Neural crest cell (in vitro differentiated cells): Measurements from ENCODE around the gene ANO1. TPM values are rescaled to one million over a fixed set of nuclear protein-coding genes. Genes with fewer than 3 reads are reported as not detected.

Experiments
- DNase-seq: peaks from one replicate; pipeline ENCODE4 v3.0.0; 2021; ENCODE audit warnings: low read depth, mixed read lengths, low spot score
- H3K27ac Mint-ChIP-seq: one replicate; pipeline ENCODE4 v1.8.0; 2021; ENCODE audit warnings: mild to moderate bottlenecking, mixed read lengths; ENCODE audit not compliant: unreplicated experiment
- H3K27me3 Mint-ChIP-seq: 2 replicates; pipeline ENCODE4 v1.8.0; 2021; ENCODE audit warnings: low read depth, mild to moderate bottlenecking, mixed read lengths
- H3K36me3 Mint-ChIP-seq: 2 replicates; pipeline ENCODE4 v1.8.0; 2021; ENCODE audit warnings: low read depth, mild to moderate bottlenecking, mixed read lengths
- H3K4me1 Mint-ChIP-seq: 2 replicates; pipeline ENCODE4 v1.8.0; 2021; ENCODE audit warnings: mixed read lengths
- H3K4me3 Mint-ChIP-seq: one replicate; pipeline ENCODE4 v1.8.0; 2021; ENCODE audit warnings: mild to moderate bottlenecking, mixed read lengths
- H3K9me3 Mint-ChIP-seq: 2 replicates; pipeline ENCODE4 v1.8.0; 2021; ENCODE audit warnings: mixed read lengths
- total RNA-seq: library from RNA; stranded (reverse); gene quantifications from 2 replicates; pipeline ENCODE4 v1.2.1, GENCODE V29; 2021
- TF ChIP-seq, protein P1 (sequence below): fragments of 200-600 bp; sonication (generic); conservative IDR thresholded peaks from 2 replicates; pipeline ENCODE4 v1.5.0; 2021; ENCODE audit warnings: antibody characterized with exemption, mild to moderate bottlenecking

The ANO1 gene
- total RNA-seq, 1 donor from 2014 or later: not detected

DNA sequence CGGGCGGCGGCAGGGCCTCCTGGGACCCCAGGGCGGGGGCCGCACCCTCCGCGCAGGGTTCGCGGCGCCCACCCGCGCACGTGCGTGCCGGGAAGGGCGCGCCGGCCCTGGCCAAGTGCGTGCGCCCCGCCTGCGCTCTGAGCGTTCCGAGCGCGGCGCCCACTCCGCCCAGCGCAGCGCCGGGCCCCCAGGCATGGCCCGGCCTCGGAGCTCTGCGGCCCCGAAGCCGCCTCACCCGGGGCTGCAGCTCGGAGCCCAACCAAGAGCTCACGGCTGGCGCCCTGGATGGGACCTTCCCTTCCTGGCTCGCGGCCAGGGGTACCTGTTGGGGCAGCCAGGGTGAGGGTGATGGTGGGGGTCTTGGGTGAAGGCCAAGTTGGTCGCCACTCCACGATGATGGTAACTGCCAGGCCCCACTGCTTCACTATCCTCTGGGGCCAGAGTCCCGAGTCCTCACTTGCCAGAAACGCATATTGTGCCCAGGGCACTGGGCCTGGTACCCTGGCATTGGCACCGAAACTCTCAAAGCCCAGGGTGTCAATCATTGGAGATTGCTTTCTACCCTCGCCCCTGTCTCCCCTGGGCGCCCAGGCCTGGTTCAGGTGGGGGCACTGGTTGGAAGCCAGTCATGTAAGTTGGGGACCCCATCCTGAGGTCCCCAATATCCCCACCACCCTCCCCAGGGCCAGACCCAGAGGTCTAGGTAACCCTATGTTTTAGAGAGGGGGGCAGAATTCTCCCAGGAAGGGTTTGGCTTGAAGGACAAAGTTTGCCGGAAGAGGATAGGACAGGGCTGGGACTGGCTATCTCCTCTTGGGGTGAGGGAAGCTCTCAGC lies 882 bp downstream of the ANO1 start:
- H3K4me1 Mint-ChIP-seq: no peaks in the 10 kb centered on the region
- H3K27ac Mint-ChIP-seq: no peak overlapping the region
- peaks cover 87% of the 10 kb centered on the region for H3K27me3 Mint-ChIP-seq
- no peaks in the 10 kb centered on the region for H3K36me3 Mint-ChIP-seq
- H3K4me3 Mint-ChIP-seq: no peak overlapping the region
- DNase-seq: no peak
- no peaks in the 10 kb centered on the region for H3K9me3 Mint-ChIP-seq
- TF ChIP-seq, protein P1, sequence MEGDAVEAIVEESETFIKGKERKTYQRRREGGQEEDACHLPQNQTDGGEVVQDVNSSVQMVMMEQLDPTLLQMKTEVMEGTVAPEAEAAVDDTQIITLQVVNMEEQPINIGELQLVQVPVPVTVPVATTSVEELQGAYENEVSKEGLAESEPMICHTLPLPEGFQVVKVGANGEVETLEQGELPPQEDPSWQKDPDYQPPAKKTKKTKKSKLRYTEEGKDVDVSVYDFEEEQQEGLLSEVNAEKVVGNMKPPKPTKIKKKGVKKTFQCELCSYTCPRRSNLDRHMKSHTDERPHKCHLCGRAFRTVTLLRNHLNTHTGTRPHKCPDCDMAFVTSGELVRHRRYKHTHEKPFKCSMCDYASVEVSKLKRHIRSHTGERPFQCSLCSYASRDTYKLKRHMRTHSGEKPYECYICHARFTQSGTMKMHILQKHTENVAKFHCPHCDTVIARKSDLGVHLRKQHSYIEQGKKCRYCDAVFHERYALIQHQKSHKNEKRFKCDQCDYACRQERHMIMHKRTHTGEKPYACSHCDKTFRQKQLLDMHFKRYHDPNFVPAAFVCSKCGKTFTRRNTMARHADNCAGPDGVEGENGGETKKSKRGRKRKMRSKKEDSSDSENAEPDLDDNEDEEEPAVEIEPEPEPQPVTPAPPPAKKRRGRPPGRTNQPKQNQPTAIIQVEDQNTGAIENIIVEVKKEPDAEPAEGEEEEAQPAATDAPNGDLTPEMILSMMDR: no peak

DNA sequence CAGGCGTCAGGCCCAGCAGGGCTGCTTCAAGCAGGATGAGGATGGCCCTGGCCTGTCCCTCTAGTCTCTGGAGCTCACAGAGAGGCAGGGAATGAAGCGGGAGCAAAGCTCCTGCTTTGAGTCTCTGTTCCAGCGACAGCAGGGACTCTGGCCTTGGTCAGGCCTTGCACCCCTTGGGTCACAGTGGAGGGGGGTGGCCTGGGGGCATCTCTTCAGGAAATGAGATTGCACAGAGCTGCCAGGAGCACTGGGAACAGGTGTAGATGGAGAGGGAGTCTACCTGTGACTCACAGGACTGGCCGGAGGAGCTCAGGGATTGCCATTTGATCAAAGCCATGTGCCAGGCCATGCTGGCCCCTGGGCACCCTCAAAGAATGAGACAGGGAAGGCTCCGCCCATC lies 1.6 kb downstream of the ANO1 start:
- DNase-seq: no peak
- H3K4me3 Mint-ChIP-seq: no peak overlapping the region
- H3K27ac Mint-ChIP-seq: no peak overlapping the region
- no peaks in the 10 kb centered on the region for H3K9me3 Mint-ChIP-seq
- H3K27me3 Mint-ChIP-seq: peaks cover 82% of the 10 kb centered on the region
- TF ChIP-seq, protein P1: no peak
- H3K4me1 Mint-ChIP-seq: no peaks in the 10 kb centered on the region
- no peaks in the 10 kb centered on the region for H3K36me3 Mint-ChIP-seq

DNA sequence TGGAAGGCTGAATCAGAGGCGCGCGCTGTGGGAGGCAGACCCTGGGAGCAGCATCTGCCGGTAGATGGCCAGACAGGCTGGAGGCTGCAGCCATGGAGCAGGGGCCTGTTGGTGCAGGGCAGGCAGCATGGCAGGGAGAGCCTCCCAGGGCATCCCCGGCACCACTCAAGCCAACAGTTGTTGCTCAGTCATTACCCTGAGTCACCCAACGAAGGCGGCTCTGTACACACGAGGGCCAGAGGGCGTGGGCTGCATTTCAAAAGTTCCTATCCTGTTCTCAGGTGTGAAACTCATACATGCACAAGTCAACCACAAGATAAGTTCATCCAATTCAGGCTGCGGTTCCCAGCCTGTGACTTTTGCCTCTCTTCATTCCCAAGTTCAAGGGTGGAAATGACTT lies 2.6 kb downstream of the ANO1 start:
- no peak overlapping the region for H3K4me3 Mint-ChIP-seq
- H3K36me3 Mint-ChIP-seq: no peaks in the 10 kb centered on the region
- H3K9me3 Mint-ChIP-seq: no peaks in the 10 kb centered on the region
- H3K27me3 Mint-ChIP-seq: peaks cover 71% of the 10 kb centered on the region
- no peaks in the 10 kb centered on the region for H3K4me1 Mint-ChIP-seq
- H3K27ac Mint-ChIP-seq: no peak overlapping the region
- DNase-seq: no peak
- TF ChIP-seq, protein P1: no peak

DNA sequence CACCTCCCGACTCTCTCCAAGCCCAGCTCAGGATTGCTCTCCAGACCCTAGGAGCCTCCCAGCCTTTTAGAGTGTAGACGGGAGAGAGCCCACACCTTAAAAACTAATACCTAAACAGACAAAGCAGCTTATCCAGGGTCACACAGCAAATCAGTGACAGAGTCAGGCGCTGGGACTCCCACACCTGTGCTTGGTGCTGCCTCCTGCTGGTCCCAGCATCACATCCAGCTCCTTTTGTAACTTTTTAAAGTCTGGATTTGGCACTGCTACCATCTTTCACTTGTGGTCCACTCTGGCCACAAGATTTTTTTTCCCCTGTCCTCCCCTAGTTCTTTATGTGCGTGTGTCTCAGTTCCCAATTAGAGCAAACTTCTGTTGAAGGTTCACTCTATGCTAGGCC lies 4.7 kb downstream of the ANO1 start:
- Mint-ChIP-seq H3K9me3 (no peaks in the 10 kb centered on the region), H3K4me3 (no peak overlapping the region), H3K36me3 (no peaks in the 10 kb centered on the region), H3K27ac (no peak overlapping the region), H3K4me1 (no peaks in the 10 kb centered on the region), H3K27me3 (peaks cover 51% of the 10 kb centered on the region)
- TF ChIP-seq, protein P1: peak; percentile 49
- no peak for DNase-seq

DNA sequence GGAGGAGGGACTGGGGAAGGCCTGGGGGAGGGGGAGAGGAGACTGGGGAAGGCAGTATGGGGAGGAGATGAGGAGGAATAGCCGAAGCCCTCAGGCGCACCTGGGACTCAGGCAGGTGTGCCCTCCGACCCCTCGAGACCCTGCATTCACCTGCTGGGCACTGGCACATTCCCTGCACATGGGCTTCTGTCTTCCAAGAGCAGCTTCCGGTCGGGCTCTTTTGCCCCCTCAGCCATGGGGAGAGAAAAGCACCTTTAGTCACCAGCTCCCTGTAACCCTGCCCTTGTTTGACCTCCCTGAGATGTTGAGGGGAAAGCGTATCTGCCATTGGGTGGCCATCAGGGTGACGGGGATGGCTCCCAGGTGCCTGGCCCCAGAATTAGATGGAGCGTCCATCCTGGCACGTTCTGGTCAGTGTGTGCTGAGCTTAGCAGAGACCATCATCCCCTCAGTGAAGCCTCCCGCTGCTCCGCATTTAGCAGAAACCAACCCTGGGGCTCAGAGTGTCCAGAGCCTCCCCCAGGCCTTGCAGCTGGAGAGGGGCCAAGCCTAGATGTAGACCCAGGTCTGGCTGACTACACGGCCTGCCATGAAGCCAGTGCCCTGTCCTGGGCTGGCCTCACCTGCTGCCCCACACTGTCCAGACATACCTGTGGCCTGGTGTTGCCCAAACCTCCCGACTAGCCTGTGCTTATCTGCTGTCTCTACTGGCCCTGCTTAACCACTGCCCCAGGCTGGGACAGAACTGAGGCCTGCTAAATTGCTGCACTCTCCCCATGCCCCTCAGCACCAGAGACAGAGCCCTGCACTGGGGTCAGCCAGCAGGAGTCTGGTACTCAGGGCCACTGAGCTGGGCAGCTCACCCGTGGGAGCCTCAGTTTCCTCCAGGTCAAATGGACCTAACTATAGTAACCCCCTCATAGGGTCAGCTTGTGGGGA lies 6.2 kb downstream of the ANO1 start:
- peaks cover 46% of the 10 kb centered on the region for H3K27me3 Mint-ChIP-seq
- no peak overlapping the region for H3K4me3 Mint-ChIP-seq
- H3K27ac Mint-ChIP-seq: no peak overlapping the region
- H3K4me1 Mint-ChIP-seq: peaks cover 7% of the 10 kb centered on the region
- H3K36me3 Mint-ChIP-seq: no peaks in the 10 kb centered on the region
- DNase-seq: no peak
- TF ChIP-seq, protein P1: no peak
- no peaks in the 10 kb centered on the region for H3K9me3 Mint-ChIP-seq
